HepG2 (cell line): ENCODE measurements around the gene ME2. TPM values are rescaled to one million over a fixed set of nuclear protein-coding genes. Genes with fewer than 3 reads are reported as not detected.

Experiments
- HNF4A ChIP-seq: sonication (generic); formaldehyde crosslinking; IDR thresholded peaks from 2 replicates; pipeline ENCODE4 v1.4.0; 2020; ENCODE audit warnings: missing genetic modification reagents
- HNRNPK ChIP-seq: fragments of 200-400 bp; formaldehyde crosslinking; IDR thresholded peaks from 2 replicates; pipeline ENCODE4 v1.6.1; 2018; ENCODE audit warnings: low read length, low read depth, moderate library complexity, mild to moderate bottlenecking; ENCODE audit not compliant: poor library complexity, severe bottlenecking
- NCOA2 ChIP-seq: sonication (generic); formaldehyde crosslinking; IDR thresholded peaks from 2 replicates; pipeline ENCODE4 v1.8.0; 2022; ENCODE audit warnings: inconsistent platforms
- ZFP62 ChIP-seq: sonication (generic); formaldehyde crosslinking; IDR thresholded peaks from 2 replicates; pipeline ENCODE4 v1.4.0; 2020; ENCODE audit warnings: missing genetic modification reagents
- ZNF343 ChIP-seq: sonication (generic); formaldehyde crosslinking; IDR thresholded peaks from 2 replicates; pipeline ENCODE4 v1.4.0; 2020; ENCODE audit warnings: mild to moderate bottlenecking, missing genetic modification reagents
- ZNF557 ChIP-seq: sonication (generic); formaldehyde crosslinking; IDR thresholded peaks from 2 replicates; pipeline ENCODE4 v1.4.0; 2020; ENCODE audit warnings: missing genetic modification reagents
- ZSCAN21 ChIP-seq: sonication (generic); formaldehyde crosslinking; IDR thresholded peaks from 2 replicates; pipeline ENCODE4 v1.8.0; 2022; ENCODE audit warnings: mild to moderate bottlenecking, missing genetic modification reagents, moderate library complexity, borderline replicate concordance
- polyA plus RNA-seq, 8 experiments: library from polyadenylated mRNA; depleted of rRNA in 3 of 8; stranded (reverse) in 7 of 8; unstranded in 1 of 8; fragments of >200 nt; fragmentation: Illumina TruSeq in 4 of 8; extraction: Trizol in 4 of 8; gene quantifications; 2 replicates each; pipeline versions ENCODE4 v1.2.1 to v1.2.3, GENCODE V29; 2011 to 2016; ENCODE audit warnings: low read depth in 4 of 8, missing spikeins in 1 of 8, mixed read lengths in 1 of 8; ENCODE audit not compliant: insufficient read depth in 1 of 8
- total RNA-seq, 5 experiments: library from RNA; depleted of rRNA; stranded (reverse); fragments of >200 nt; fragmentation: Illumina TruSeq; extraction: Trizol; gene quantifications; 2 replicates each; pipeline ENCODE4 v1.2.3, GENCODE V29; 2016; ENCODE audit warnings: low read depth in 1 of 5
- TF ChIP-seq, protein P1 (sequence below), 2 experiments: fragments of 450-650 bp in 1 of 2; sonication (generic) in 1 of 2; formaldehyde crosslinking; IDR thresholded peaks; 2 replicates each; pipeline versions ENCODE4 v1.5.0 to v1.8.0; 2020 to 2022; ENCODE audit warnings: mild to moderate bottlenecking in 1 of 2, missing genetic modification reagents in 1 of 2
- TF ChIP-seq, protein P2 (sequence below): sonication (generic); formaldehyde crosslinking; IDR thresholded peaks from 2 replicates; pipeline ENCODE4 v1.4.0; 2020; ENCODE audit warnings: missing genetic modification reagents
- TF ChIP-seq, protein P3 (sequence below): sonication (generic); formaldehyde crosslinking; IDR thresholded peaks from 2 replicates; pipeline ENCODE4 v1.4.0; 2020; ENCODE audit warnings: mild to moderate bottlenecking, missing genetic modification reagents, borderline replicate concordance
- TF ChIP-seq, protein P4 (sequence below): sonication (generic); formaldehyde crosslinking; IDR thresholded peaks from 2 replicates; pipeline ENCODE4 v1.5.0; 2020; ENCODE audit warnings: mild to moderate bottlenecking, missing genetic modification reagents
- TF ChIP-seq, protein P5 (sequence below): conservative IDR thresholded peaks from 2 replicates; pipeline ENCODE4 v1.6.1; 2018; ENCODE audit warnings: missing genetic modification reagents
- TF ChIP-seq, protein P6 (sequence below): sonication (generic); formaldehyde crosslinking; IDR thresholded peaks from 2 replicates; pipeline ENCODE4 v1.5.0; 2020; ENCODE audit warnings: missing genetic modification reagents
- TF ChIP-seq, protein P7 (sequence below): sonication (generic); formaldehyde crosslinking; IDR thresholded peaks from 2 replicates; pipeline ENCODE4 v1.5.1; 2020; ENCODE audit warnings: missing genetic modification reagents, mild to moderate bottlenecking, borderline replicate concordance
- TF ChIP-seq, protein P8 (sequence below): sonication (generic); formaldehyde crosslinking; IDR thresholded peaks from 2 replicates; pipeline ENCODE4 v1.4.0; 2020; ENCODE audit warnings: missing genetic modification reagents

Gene ME2
- total and polyA plus RNA-seq, 2 of the 13 experiments (the other 11 are each of a cell fraction or from before 2014, with no cell fraction given), result 17.3 to 20.6 TPM

DNA sequence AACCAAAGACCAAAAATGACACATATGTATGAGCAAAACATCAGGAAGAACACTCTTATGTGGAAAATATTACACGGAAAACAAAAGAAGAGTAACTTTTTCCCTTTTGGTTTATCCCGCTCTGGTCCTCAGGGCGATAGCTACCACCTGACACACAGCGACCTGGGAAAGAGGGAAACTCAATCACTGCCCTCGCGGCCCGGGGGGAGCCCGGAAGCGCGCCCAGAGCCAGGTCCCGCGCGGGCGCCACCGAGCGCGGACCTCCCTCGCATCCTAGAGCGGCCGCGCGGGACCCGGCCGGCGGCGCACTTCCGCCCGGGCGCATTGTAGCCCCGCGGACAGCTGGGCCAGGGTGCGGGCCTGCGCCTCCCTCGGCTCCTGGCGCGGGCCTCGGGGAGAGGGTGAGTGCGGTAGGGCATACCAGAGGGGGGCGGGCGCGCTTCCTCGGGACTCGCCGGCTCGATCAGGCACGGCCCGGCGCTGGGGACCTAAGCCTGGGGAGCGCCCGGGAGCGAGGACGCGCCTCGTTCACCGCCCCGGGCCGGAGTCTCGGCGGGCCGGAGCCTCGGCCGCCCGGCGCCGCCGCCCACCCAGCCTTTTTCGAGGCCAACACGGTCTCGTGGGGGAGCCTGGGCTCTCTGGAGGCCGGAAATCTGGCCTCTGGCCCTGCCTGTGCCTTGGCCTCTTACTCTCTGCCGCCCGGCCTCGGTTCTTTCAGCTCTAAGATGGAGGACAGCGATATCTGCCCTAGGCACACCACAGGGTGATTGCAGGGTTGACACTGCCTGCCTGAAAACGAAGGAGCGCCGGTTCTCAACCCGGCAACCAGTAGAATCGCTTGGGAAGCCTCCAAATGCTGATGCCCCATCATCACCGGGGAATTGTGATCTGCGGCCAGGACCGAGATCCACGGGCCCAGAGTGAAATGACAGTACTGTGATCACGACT, 89.1 kb downstream of the ME2 start, which contains the start of gene ELAC1 (continued):
- TF ChIP-seq ZSCAN21 (peak; percentile 74), ZFP62 (no peak), ZNF557 (CRISPR knock-in tag) (0 out of 2 replicates have a peak, but pooled peaks have one; percentile 44), ZNF343 (CRISPR knock-in tag) (0 out of 2 replicates have a peak, but pooled peaks have one; percentile 80), HNRNPK (peak; percentile 88), HNF4A (CRISPR knock-in tag) (no peak), NCOA2 (CRISPR knock-in tag) (0 out of 2 replicates have a peak, but pooled peaks have one; percentile 2)
- TF ChIP-seq, protein P1, sequence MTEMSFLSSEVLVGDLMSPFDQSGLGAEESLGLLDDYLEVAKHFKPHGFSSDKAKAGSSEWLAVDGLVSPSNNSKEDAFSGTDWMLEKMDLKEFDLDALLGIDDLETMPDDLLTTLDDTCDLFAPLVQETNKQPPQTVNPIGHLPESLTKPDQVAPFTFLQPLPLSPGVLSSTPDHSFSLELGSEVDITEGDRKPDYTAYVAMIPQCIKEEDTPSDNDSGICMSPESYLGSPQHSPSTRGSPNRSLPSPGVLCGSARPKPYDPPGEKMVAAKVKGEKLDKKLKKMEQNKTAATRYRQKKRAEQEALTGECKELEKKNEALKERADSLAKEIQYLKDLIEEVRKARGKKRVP (CRISPR knock-in tag; IDR thresholded peaks at IDR 0.05), result no peak
- TF ChIP-seq, protein P2, sequence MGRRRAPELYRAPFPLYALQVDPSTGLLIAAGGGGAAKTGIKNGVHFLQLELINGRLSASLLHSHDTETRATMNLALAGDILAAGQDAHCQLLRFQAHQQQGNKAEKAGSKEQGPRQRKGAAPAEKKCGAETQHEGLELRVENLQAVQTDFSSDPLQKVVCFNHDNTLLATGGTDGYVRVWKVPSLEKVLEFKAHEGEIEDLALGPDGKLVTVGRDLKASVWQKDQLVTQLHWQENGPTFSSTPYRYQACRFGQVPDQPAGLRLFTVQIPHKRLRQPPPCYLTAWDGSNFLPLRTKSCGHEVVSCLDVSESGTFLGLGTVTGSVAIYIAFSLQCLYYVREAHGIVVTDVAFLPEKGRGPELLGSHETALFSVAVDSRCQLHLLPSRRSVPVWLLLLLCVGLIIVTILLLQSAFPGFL (CRISPR knock-in tag), result no peak
- TF ChIP-seq, protein P3, sequence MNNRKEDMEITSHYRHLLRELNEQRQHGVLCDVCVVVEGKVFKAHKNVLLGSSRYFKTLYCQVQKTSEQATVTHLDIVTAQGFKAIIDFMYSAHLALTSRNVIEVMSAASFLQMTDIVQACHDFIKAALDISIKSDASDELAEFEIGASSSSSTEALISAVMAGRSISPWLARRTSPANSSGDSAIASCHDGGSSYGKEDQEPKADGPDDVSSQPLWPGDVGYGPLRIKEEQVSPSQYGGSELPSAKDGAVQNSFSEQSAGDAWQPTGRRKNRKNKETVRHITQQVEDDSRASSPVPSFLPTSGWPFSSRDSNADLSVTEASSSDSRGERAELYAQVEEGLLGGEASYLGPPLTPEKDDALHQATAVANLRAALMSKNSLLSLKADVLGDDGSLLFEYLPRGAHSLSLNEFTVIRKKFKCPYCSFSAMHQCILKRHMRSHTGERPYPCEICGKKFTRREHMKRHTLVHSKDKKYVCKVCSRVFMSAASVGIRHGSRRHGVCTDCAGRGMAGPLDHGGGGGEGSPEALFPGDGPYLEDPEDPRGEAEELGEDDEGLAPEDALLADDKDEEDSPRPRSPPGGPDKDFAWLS (CRISPR knock-in tag), result no peak
- TF ChIP-seq, protein P4, sequence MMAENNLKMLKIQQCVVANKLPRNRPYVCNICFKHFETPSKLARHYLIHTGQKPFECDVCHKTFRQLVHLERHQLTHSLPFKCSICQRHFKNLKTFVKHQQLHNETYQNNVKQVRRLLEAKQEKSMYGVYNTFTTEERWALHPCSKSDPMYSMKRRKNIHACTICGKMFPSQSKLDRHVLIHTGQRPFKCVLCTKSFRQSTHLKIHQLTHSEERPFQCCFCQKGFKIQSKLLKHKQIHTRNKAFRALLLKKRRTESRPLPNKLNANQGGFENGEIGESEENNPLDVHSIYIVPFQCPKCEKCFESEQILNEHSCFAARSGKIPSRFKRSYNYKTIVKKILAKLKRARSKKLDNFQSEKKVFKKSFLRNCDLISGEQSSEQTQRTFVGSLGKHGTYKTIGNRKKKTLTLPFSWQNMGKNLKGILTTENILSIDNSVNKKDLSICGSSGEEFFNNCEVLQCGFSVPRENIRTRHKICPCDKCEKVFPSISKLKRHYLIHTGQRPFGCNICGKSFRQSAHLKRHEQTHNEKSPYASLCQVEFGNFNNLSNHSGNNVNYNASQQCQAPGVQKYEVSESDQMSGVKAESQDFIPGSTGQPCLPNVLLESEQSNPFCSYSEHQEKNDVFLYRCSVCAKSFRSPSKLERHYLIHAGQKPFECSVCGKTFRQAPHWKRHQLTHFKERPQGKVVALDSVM (CRISPR knock-in tag), result peak; percentile 93
- TF ChIP-seq, protein P5, sequence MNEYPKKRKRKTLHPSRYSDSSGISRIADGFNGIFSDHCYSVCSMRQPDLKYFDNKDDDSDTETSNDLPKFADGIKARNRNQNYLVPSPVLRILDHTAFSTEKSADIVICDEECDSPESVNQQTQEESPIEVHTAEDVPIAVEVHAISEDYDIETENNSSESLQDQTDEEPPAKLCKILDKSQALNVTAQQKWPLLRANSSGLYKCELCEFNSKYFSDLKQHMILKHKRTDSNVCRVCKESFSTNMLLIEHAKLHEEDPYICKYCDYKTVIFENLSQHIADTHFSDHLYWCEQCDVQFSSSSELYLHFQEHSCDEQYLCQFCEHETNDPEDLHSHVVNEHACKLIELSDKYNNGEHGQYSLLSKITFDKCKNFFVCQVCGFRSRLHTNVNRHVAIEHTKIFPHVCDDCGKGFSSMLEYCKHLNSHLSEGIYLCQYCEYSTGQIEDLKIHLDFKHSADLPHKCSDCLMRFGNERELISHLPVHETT (CRISPR knock-in tag), result peak; percentile 31; the same call in 1 of the 2 replicates
- TF ChIP-seq, protein P6, sequence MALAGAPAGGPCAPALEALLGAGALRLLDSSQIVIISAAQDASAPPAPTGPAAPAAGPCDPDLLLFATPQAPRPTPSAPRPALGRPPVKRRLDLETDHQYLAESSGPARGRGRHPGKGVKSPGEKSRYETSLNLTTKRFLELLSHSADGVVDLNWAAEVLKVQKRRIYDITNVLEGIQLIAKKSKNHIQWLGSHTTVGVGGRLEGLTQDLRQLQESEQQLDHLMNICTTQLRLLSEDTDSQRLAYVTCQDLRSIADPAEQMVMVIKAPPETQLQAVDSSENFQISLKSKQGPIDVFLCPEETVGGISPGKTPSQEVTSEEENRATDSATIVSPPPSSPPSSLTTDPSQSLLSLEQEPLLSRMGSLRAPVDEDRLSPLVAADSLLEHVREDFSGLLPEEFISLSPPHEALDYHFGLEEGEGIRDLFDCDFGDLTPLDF (CRISPR knock-in tag), result 0 out of 2 replicates have a peak, but pooled peaks have one; percentile 55
- TF ChIP-seq, protein P7, sequence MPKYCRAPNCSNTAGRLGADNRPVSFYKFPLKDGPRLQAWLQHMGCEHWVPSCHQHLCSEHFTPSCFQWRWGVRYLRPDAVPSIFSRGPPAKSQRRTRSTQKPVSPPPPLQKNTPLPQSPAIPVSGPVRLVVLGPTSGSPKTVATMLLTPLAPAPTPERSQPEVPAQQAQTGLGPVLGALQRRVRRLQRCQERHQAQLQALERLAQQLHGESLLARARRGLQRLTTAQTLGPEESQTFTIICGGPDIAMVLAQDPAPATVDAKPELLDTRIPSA (CRISPR knock-in tag), result no peak
- TF ChIP-seq, protein P8, sequence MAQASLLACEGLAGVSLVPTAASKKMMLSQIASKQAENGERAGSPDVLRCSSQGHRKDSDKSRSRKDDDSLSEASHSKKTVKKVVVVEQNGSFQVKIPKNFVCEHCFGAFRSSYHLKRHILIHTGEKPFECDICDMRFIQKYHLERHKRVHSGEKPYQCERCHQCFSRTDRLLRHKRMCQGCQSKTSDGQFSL (CRISPR knock-in tag), result 0 out of 2 replicates have a peak, but pooled peaks have one; percentile 52
